Measurements from ENCODE around the gene CCNL2. TPM values are rescaled to one million over a fixed set of nuclear protein-coding genes. Genes with fewer than 3 reads are reported as not detected.

The CCNL2 gene
- total and polyA plus RNA-seq, 2 experiments from 2014 or later = 115 to 146 TPM

- no peaks in the 10 kb centered on the region for H3K9me2 ChIP-seq (ENCODE audit: insufficient read depth)
- no peak overlapping the region for H3K4me2 ChIP-seq
- peaks cover 28% of the 10 kb centered on the region for H3K27me3 ChIP-seq (ENCODE audit: insufficient read depth)
- no peaks in the 10 kb centered on the region for H3K36me3 ChIP-seq (ENCODE audit: insufficient read depth)
- H3K9me3 Mint-ChIP-seq = no peaks in the 10 kb centered on the region; the same call in 2 of the 3 replicates
- no peaks in the 10 kb centered on the region; the same call in 1 of the 2 replicates for H4K20me1 ChIP-seq (replicated peaks; ENCODE audit: insufficient read depth)
- TF ChIP-seq, protein P1, sequence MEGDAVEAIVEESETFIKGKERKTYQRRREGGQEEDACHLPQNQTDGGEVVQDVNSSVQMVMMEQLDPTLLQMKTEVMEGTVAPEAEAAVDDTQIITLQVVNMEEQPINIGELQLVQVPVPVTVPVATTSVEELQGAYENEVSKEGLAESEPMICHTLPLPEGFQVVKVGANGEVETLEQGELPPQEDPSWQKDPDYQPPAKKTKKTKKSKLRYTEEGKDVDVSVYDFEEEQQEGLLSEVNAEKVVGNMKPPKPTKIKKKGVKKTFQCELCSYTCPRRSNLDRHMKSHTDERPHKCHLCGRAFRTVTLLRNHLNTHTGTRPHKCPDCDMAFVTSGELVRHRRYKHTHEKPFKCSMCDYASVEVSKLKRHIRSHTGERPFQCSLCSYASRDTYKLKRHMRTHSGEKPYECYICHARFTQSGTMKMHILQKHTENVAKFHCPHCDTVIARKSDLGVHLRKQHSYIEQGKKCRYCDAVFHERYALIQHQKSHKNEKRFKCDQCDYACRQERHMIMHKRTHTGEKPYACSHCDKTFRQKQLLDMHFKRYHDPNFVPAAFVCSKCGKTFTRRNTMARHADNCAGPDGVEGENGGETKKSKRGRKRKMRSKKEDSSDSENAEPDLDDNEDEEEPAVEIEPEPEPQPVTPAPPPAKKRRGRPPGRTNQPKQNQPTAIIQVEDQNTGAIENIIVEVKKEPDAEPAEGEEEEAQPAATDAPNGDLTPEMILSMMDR (conservative IDR thresholded peaks at IDR 0.05; ENCODE audit: low read depth in 2 of 2) = no peak
- TF ChIP-seq, protein P2, sequence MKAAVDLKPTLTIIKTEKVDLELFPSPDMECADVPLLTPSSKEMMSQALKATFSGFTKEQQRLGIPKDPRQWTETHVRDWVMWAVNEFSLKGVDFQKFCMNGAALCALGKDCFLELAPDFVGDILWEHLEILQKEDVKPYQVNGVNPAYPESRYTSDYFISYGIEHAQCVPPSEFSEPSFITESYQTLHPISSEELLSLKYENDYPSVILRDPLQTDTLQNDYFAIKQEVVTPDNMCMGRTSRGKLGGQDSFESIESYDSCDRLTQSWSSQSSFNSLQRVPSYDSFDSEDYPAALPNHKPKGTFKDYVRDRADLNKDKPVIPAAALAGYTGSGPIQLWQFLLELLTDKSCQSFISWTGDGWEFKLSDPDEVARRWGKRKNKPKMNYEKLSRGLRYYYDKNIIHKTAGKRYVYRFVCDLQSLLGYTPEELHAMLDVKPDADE (IDR thresholded peaks at IDR 0.05) = no peak
- TF ChIP-seq ZNF114 (CRISPR knock-in tag; IDR thresholded peaks at IDR 0.05) (no peak), EZH2phosphoT487 (IDR thresholded peaks at IDR 0.05; ENCODE audit: unreplicated experiment) (no peak), STAT1 (IDR thresholded peaks at IDR 0.05; ENCODE audit: unreplicated experiment) (no peak), EZH2 (IDR thresholded peaks at IDR 0.05; ENCODE audit: low read depth, unreplicated experiment) (no peak), CREB1 (CRISPR knock-in tag; IDR thresholded peaks at IDR 0.05; ENCODE audit: low read depth) (no peak), POLR2AphosphoS5 (IDR thresholded peaks at IDR 0.05; ENCODE audit: low read depth) (no peak), ZNF331 (CRISPR knock-in tag; IDR thresholded peaks at IDR 0.05; ENCODE audit: low read depth) (no peak), JUNB (IDR thresholded peaks at IDR 0.05; ENCODE audit: unreplicated experiment) (no peak), NANOG (IDR thresholded peaks at IDR 0.05; ENCODE audit: borderline replicate concordance) (no peak), ZNF462 (CRISPR knock-in tag; IDR thresholded peaks at IDR 0.05) (no peak)
- TF ChIP-seq, protein P3, sequence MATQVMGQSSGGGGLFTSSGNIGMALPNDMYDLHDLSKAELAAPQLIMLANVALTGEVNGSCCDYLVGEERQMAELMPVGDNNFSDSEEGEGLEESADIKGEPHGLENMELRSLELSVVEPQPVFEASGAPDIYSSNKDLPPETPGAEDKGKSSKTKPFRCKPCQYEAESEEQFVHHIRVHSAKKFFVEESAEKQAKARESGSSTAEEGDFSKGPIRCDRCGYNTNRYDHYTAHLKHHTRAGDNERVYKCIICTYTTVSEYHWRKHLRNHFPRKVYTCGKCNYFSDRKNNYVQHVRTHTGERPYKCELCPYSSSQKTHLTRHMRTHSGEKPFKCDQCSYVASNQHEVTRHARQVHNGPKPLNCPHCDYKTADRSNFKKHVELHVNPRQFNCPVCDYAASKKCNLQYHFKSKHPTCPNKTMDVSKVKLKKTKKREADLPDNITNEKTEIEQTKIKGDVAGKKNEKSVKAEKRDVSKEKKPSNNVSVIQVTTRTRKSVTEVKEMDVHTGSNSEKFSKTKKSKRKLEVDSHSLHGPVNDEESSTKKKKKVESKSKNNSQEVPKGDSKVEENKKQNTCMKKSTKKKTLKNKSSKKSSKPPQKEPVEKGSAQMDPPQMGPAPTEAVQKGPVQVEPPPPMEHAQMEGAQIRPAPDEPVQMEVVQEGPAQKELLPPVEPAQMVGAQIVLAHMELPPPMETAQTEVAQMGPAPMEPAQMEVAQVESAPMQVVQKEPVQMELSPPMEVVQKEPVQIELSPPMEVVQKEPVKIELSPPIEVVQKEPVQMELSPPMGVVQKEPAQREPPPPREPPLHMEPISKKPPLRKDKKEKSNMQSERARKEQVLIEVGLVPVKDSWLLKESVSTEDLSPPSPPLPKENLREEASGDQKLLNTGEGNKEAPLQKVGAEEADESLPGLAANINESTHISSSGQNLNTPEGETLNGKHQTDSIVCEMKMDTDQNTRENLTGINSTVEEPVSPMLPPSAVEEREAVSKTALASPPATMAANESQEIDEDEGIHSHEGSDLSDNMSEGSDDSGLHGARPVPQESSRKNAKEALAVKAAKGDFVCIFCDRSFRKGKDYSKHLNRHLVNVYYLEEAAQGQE (IDR thresholded peaks at IDR 0.05; ENCODE audit: unreplicated experiment) = no peak
- H3F3A ChIP-seq (replicated peaks; ENCODE audit: low read depth) = peaks cover 31% of the 10 kb centered on the region
- H2AFZ ChIP-seq = no peak overlapping the region
- no peak overlapping the region for H3K27ac ChIP-seq (ENCODE audit: low read depth)
- DNase-seq (ENCODE audit: low spot score) = no peak
- no peak for ATAC-seq
- no peak overlapping the region for H3K4me3 ChIP-seq
- H3K79me2 ChIP-seq (replicated peaks; ENCODE audit: insufficient read depth) = no peaks in the 10 kb centered on the region
- no peaks in the 10 kb centered on the region for H3K36me3 Mint-ChIP-seq (ENCODE audit: low read depth)
- H3K4me3 Mint-ChIP-seq = no peak overlapping the region
- peaks cover 32% of the 10 kb centered on the region for H3K4me1 ChIP-seq (ENCODE audit: insufficient read depth)
- H3K4me1 Mint-ChIP-seq = peaks cover 37% of the 10 kb centered on the region
- H3K27ac Mint-ChIP-seq = no peak overlapping the region
- H3K27me3 Mint-ChIP-seq (ENCODE audit: insufficient read depth, low read depth, poor library complexity) = peaks cover 42% of the 10 kb centered on the region
Observed at GRCh38 chr1:1356166-1356795, 42.9 kb downstream of the CCNL2 start.
